Activated CD4-positive, alpha-beta T cell treated with anti-CD3 and anti-CD28 coated beads, Interleukin-2, amount 50 U/mL, for 24 hours (primary cell): ENCODE measurements around the gene SLC8A2.
A peak's percentile ranks its signal among the peaks of the same experiment; 100 is the strongest.
"Not testable (repeated sequence)": the region's sequence is repeated elsewhere in the genome, so short reads cannot be mapped to it uniquely, and the experiment has no call there.

Experiments used
- DNase-seq, 2 donors: peaks; one replicate each; pipeline ENCODE4 v3.0.0-alpha.2; 2020; ENCODE audit warnings: low read depth in 1 of 2, low spot score in 1 of 2

Gene SLC8A2

GRCh38 chr19:47414469-47414868, 57.2 kb downstream of the SLC8A2 start:
- DNase-seq = no peak

GRCh38 chr19:47413941-47414340, 57.8 kb downstream of the SLC8A2 start:
- DNase-seq = no peak

GRCh38 chr19:47411696-47412095, 60.0 kb downstream of the SLC8A2 start:
- not testable (repeated sequence) for DNase-seq

GRCh38 chr19:47411101-47411500, 60.6 kb downstream of the SLC8A2 start:
- DNase-seq = no peak

GRCh38 chr19:47408156-47408938, 63.3 kb downstream of the SLC8A2 start:
- no peak for DNase-seq

- DNase-seq = no peak
Observed at GRCh38 chr19:47407417-47407774, 64.3 kb downstream of the SLC8A2 start.

GRCh38 chr19:47406711-47407416, 64.8 kb downstream of the SLC8A2 start:
- no peak for DNase-seq

- DNase-seq = no peak
Observed at GRCh38 chr19:47405854-47406417, 65.8 kb downstream of the SLC8A2 start.

GRCh38 chr19:47405197-47405550, 66.5 kb downstream of the SLC8A2 start:
- DNase-seq = no peak

GRCh38 chr19:47404334-47405196, 67.1 kb downstream of the SLC8A2 start:
- no peak for DNase-seq

GRCh38 chr19:47402504-47402903, 69.2 kb downstream of the SLC8A2 start:
- DNase-seq = no peak

- DNase-seq = no peak
Observed at GRCh38 chr19:47398707-47399597, 72.7 kb downstream of the SLC8A2 start.

- DNase-seq = peak; percentile 72 to 78
Observed at GRCh38 chr19:47391510-47392223, 80.0 kb downstream of the SLC8A2 start.

- no peak for DNase-seq
Observed at GRCh38 chr19:47390533-47391488, 80.9 kb downstream of the SLC8A2 start.

GRCh38 chr19:47389150-47389556, 82.5 kb downstream of the SLC8A2 start:
- DNase-seq = no peak

GRCh38 chr19:47388721-47389120, 83.0 kb downstream of the SLC8A2 start:
- DNase-seq = not testable (repeated sequence)

GRCh38 chr19:47387623-47388022, 84.1 kb downstream of the SLC8A2 start:
- not testable (repeated sequence) for DNase-seq

GRCh38 chr19:47386582-47386981, 85.1 kb downstream of the SLC8A2 start:
- not testable (repeated sequence) for DNase-seq

GRCh38 chr19:47384533-47384932, 87.2 kb downstream of the SLC8A2 start:
- not testable (repeated sequence) for DNase-seq
